Measurements from ENCODE around the gene FLVCR2. TPM values are rescaled to one million over a fixed set of nuclear protein-coding genes. Genes with fewer than 3 reads are reported as not detected.

FLVCR2 gene
- polyA plus RNA-seq, 3 donors: 13.2 to 36.6 (median 16.3) TPM

- H2AFZ ChIP-seq (ENCODE audit: insufficient read depth, low read depth, low read length, poor library complexity, severe bottlenecking): no peak overlapping the region
- H4K20me1 ChIP-seq (ENCODE audit: insufficient read depth, low read length): no peaks in the 10 kb centered on the region
- no peak overlapping the region for H3K9ac ChIP-seq (ENCODE audit: insufficient read depth, low read length, poor library complexity, severe bottlenecking)
- H3K27ac ChIP-seq (ENCODE audit: low read depth in 1 of 2, low read length in 2 of 2): no peak overlapping the region
- H3K4me2 ChIP-seq (replicated peaks; ENCODE audit: extremely low read depth, low read length, poor library complexity, severe bottlenecking): no peak overlapping the region
- Mint-ChIP-seq H3K36me3 (peaks cover 43 to 45% of the 10 kb centered on the region in 2 donors), H3K27me3 (ENCODE audit: low read depth in 3 of 3) (peaks cover 0 to 2% (median 0%) of the 10 kb centered on the region in 3 donors), H3K9me3 (peaks cover 0 to 4% (median 0%) of the 10 kb centered on the region in 7 donors), H3K4me1 (no peaks in the 10 kb centered on the region), H3K27ac (no peak overlapping the region), H3K4me3 (no peak overlapping the region)
- no peak overlapping the region for H3K4me3 ChIP-seq (replicated peaks in 1 of 3; ENCODE audit: low read depth in 2 of 3, low read length in 3 of 3)
- intact Hi-C loops (cut with micrococcal nuclease): no loop called here
- H3K4me1 ChIP-seq (ENCODE audit: control insufficient read depth in 1 of 2, insufficient read depth in 2 of 2, low read length in 2 of 2): peaks cover 0 to 1% of the 10 kb centered on the region in 2 donors
- no peak for DNase-seq
- H3K79me2 ChIP-seq (ENCODE audit: insufficient read depth, low read length): no peaks in the 10 kb centered on the region
- WGBS (ENCODE audit: insufficient coverage): 100% methylated on average over 2 of the region's 2 CpGs
- no peak for TF ChIP-seq CTCF (IDR thresholded peaks at IDR 0.05)
- H3K36me3 ChIP-seq (replicated peaks in 1 of 2; ENCODE audit: control insufficient read depth in 1 of 2, insufficient read depth in 2 of 2, low read length in 2 of 2): peaks cover 14 to 40% of the 10 kb centered on the region in 2 donors
- H3K27me3 ChIP-seq (ENCODE audit: control insufficient read depth in 2 of 2, insufficient read depth in 2 of 2, low read length in 2 of 2): no peaks in the 10 kb centered on the region
- H3K9me3 ChIP-seq (replicated peaks in 1 of 2; ENCODE audit: control insufficient read depth in 1 of 2, insufficient read depth in 1 of 2, low read length in 2 of 2): no peaks in the 10 kb centered on the region
Measured at GRCh38 chr14:75667099-75667765, 88.8 kb downstream of the FLVCR2 start.

- no CpG with 5 or more reads among the region's 1 CpG for WGBS (ENCODE audit: insufficient coverage)
- Histone ChIP-seq H3K4me1 (ENCODE audit: control insufficient read depth in 1 of 2, insufficient read depth in 2 of 2, low read length in 2 of 2) (no peaks in the 10 kb centered on the region), H3K27ac (ENCODE audit: low read depth in 1 of 2, low read length in 2 of 2) (no peak overlapping the region), H3K27me3 (ENCODE audit: control insufficient read depth in 2 of 2, insufficient read depth in 2 of 2, low read length in 2 of 2) (no peaks in the 10 kb centered on the region), H3K79me2 (ENCODE audit: insufficient read depth, low read length) (no peaks in the 10 kb centered on the region), H2AFZ (ENCODE audit: insufficient read depth, low read depth, low read length, poor library complexity, severe bottlenecking) (no peak overlapping the region), H3K9me3 (replicated peaks in 1 of 2; ENCODE audit: control insufficient read depth in 1 of 2, insufficient read depth in 1 of 2, low read length in 2 of 2) (no peaks in the 10 kb centered on the region), H3K9ac (ENCODE audit: insufficient read depth, low read length, poor library complexity, severe bottlenecking) (no peak overlapping the region), H3K4me3 (replicated peaks in 1 of 3; ENCODE audit: low read depth in 2 of 3, low read length in 3 of 3) (no peak overlapping the region), H4K20me1 (ENCODE audit: insufficient read depth, low read length) (no peaks in the 10 kb centered on the region), H3K4me2 (replicated peaks; ENCODE audit: extremely low read depth, low read length, poor library complexity, severe bottlenecking) (no peak overlapping the region), H3K36me3 (replicated peaks in 1 of 2; ENCODE audit: control insufficient read depth in 1 of 2, insufficient read depth in 2 of 2, low read length in 2 of 2) (peaks cover 17 to 41% of the 10 kb centered on the region in 2 donors)
- intact Hi-C loops (cut with micrococcal nuclease): no loop called here
- H3K9me3 Mint-ChIP-seq: peaks cover 0 to 6% (median 0%) of the 10 kb centered on the region in 7 donors
- H3K4me3 Mint-ChIP-seq: no peak overlapping the region
- DNase-seq: no peak
- no peak for TF ChIP-seq CTCF (IDR thresholded peaks at IDR 0.05)
- no peak overlapping the region for H3K27ac Mint-ChIP-seq
- H3K4me1 Mint-ChIP-seq: no peaks in the 10 kb centered on the region
- peaks cover 40 to 56% of the 10 kb centered on the region in 2 donors for H3K36me3 Mint-ChIP-seq
- peaks cover 0 to 2% (median 0%) of the 10 kb centered on the region in 3 donors for H3K27me3 Mint-ChIP-seq (ENCODE audit: low read depth in 3 of 3)
Measured at GRCh38 chr14:75672605-75673192, 94.3 kb downstream of the FLVCR2 start.

All from CD14-positive monocyte (primary cell).